Bone marrow (tissue), 2 donors: ENCODE results near the gene G0S2.
"Not testable (repeated sequence)": the region's sequence is repeated elsewhere in the genome, so short reads cannot be mapped to it uniquely, and the experiment has no call there.

Experiments used
- DNase-seq, 2 donors: peaks; one replicate each; lab custom pipeline; 2025; lab: John Stamatoyannopoulos, UW

G0S2 gene

GRCh38 chr1:209678981-209679539 is 3.8 kb downstream of the G0S2 start:
- DNase-seq: no peak

- DNase-seq: no peak
These were observed 10.6 kb downstream of the G0S2 start for GRCh38 chr1:209685821-209686220.

GRCh38 chr1:209686322-209686721 is 11.1 kb downstream of the G0S2 start:
- no peak for DNase-seq

GRCh38 chr1:209688746-209689234 is 13.6 kb downstream of the G0S2 start:
- no peak for DNase-seq

DNA sequence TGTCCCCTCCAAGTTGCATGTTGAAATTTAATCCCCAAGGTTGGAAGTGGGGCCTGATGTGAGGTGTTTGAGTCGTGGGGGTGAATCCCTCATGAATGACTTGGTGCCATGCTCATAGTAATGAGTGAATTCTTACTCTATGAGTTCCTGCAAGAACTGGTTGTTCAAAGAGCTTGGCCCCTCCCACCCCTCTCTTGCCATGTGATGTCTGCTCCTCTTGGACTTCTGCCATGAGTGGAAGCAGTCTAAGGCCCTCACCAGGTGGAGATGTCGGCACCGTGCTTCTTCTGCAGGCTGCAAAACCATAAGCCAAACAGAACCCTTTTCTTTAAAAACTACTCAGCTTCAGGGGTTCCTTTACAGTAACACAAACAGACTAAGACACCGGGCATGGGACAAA is 14.3 kb downstream of the G0S2 start:
- DNase-seq: no peak

GRCh38 chr1:209691237-209691636 is 16.0 kb downstream of the G0S2 start:
- no peak for DNase-seq

- DNase-seq: no peak
These were observed 17.1 kb downstream of the G0S2 start for GRCh38 chr1:209692296-209692695.

- peak; percentile 17 to 24 for DNase-seq
These were observed 17.7 kb downstream of the G0S2 start for GRCh38 chr1:209692745-209693504.

DNA sequence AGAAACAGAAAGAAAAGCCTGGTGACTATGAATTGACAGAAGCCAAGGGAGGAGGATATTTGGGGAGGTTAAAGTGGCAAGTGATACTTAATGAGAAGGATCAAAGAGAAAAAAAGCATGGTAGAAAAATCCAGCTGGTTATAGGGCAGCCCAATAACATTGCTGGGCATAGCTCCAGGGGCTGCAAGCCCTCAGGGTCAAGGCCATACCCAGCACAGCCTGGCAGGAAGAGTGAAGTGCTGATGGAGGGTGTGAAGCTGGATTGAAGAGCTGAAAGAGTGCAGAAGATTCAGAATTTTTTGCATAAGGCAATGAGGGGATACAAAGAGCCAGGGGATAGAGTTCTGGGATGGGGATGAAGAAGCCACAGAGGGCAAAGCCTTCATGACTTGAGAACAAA is 21.5 kb downstream of the G0S2 start:
- DNase-seq: no peak

GRCh38 chr1:209697126-209697525 is 21.9 kb downstream of the G0S2 start:
- DNase-seq: no peak

DNA sequence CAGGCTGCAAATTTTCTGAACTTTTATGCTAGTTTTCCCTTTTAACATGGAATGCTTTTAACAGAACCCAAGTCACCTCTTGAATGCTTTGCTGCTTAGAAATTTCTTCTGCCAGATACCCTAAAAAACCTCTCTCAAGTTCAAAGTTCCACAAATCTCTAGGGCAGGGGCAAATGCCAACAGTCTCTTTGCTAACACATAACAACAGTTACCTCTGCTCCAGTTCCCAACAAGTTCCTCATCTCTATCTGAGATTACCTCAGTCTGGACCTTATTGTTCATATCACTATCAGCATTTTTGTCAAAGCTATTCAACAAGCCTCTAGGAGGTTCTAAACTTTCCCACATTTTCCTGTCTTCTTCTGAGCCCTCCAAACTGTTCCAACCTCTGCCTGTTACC is 25.5 kb downstream of the G0S2 start:
- not testable (repeated sequence) for DNase-seq

- DNase-seq: no peak
These were observed 27.6 kb downstream of the G0S2 start for GRCh38 chr1:209702832-209703231.

- no peak for DNase-seq
These were observed 28.8 kb downstream of the G0S2 start for GRCh38 chr1:209703834-209704504.

DNA sequence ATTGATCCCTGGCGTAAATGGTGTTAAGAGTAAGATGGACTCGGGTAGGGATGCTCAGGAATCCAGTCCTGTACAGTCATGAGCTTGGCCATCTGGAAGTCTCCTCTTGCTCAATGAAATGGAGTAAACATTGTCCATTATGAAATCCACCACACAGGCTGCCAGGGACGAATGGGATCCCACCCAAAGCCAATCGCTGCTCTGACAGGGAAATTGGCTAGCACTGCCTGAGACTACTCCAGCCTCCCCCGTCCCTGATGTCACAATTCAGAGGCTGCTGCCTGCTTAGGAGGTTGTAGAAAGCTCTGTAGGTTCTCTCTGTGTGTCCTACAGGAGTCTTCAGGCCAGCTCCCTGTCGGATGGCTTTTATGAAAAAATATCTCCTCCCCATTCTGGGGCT is 29.4 kb downstream of the G0S2 start, which contains the start of gene HSD11B1:
Gene HSD11B1 (plus strand): TSS at position 263 of the 400 bp plus-strand sequence. CDS start 97 bp downstream, at position 360.
- no peak for DNase-seq

GRCh38 chr1:209705033-209705598 is 29.9 kb downstream of the G0S2 start:
- no peak for DNase-seq

DNA sequence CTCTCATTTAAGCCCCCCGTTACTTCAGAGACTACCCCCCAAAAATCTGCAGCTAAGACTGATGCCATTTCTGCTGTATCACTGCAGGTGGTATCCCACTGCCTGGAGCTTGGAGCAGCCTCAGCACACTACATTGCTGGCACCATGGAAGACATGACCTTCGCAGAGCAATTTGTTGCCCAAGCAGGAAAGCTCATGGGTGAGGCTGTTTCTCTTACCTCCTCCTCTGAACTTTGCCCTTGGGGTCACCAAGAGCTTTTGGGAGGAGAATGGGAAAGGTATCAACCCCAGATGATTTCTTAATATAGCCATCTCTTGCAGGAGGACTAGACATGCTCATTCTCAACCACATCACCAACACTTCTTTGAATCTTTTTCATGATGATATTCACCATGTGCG is 31.4 kb downstream of the G0S2 start:
- DNase-seq: no peak

- no peak for DNase-seq
These were observed 32.1 kb downstream of the G0S2 start for GRCh38 chr1:209707308-209707707.

- no peak for DNase-seq
These were observed 33.1 kb downstream of the G0S2 start for GRCh38 chr1:209708297-209708696.

GRCh38 chr1:209710093-209710492 is 34.9 kb downstream of the G0S2 start:
- DNase-seq: no peak

GRCh38 chr1:209710847-209711246 is 35.6 kb downstream of the G0S2 start:
- no peak for DNase-seq

DNA sequence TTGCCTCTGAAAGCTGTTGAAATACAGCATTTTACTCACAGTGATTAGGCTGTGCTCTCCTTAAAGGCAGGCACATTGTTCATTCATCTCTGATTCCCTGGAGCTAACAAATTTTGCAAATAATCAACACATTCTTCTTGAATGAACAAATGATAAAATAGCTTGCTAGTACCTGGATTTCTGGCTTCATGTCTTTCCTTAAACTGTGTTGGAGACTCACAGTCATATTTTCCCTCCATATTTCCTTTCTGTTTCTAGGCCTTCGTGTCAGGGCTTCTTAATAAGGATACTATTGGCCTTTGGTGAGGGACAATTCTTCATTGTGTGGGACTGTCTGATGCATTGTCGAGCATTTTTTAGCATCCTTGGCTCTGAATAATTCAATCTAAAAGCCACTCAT is 39.1 kb downstream of the G0S2 start:
- DNase-seq: no peak

GRCh38 chr1:209715314-209715713 is 40.1 kb downstream of the G0S2 start:
- no peak for DNase-seq

DNA sequence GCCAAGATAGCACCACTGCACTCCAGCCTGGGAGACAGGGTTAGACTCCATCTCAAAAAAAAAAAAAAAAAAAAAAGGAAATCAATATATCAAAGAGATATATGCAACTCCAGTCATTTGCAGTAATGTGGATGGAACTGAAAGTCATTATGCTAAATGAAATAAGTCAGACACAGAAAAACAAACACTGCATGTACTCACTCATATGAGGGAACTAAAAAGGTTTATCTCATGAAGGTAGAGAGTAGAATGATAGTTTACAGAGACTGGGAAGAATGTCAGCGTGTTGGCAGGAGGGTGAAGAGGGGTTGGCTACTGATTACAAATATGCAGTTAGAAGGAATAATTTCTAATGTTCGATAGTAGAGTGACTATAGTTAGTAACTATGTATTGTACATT is 42.6 kb downstream of the G0S2 start:
- no peak for DNase-seq
